GM12878 (cell line): Measurements from ENCODE around the gene HIGD1C.

Experiments
- CEBPB ChIP-seq, 2 experiments: fragments of 150-350 bp in 1 of 2; IDR thresholded peaks; 2 replicates each; pipeline ENCODE4 v1.6.1; 2012 to 2014; ENCODE audit warnings: low read depth in 2 of 2, low read length in 2 of 2, borderline replicate concordance in 1 of 2, inconsistent platforms in 1 of 2
- TBL1XR1 ChIP-seq: IDR thresholded peaks from 2 replicates; pipeline ENCODE4 v1.6.1; 2012; ENCODE audit warnings: low read depth, low read length, improper control_type of control experiment
- ZNF24 ChIP-seq: fragments of 450-650 bp; IDR thresholded peaks from 2 replicates; pipeline ENCODE4 v1.6.1; 2017; ENCODE audit warnings: antibody characterized with exemption, mild to moderate bottlenecking

- TF ChIP-seq ZNF24 (no peak), CEBPB (IDR thresholded peaks at IDR 0.05; ENCODE audit: borderline replicate concordance in 1 of 2, low read depth in 2 of 2, low read length in 2 of 2) (no peak), TBL1XR1 (no peak)
These were observed 32.4 kb downstream of the HIGD1C start for GRCh38 chr12:50984586-50985298.
